GM12875 (cell line): ENCODE results near the gene FBXL19.

Source experiments
- H3K4me3 ChIP-seq: one replicate; pipeline ENCODE4 v1.5.1; 2011; ENCODE audit warnings: low read depth, low read length, control low read depth
- CTCF ChIP-seq: IDR thresholded peaks from 2 replicates; pipeline ENCODE4 v1.5.1; 2011; ENCODE audit warnings: low read depth, mild to moderate bottlenecking, control low read depth, inconsistent platforms, low read length, moderate library complexity, borderline replicate concordance; ENCODE audit not compliant: insufficient read depth

Gene FBXL19

GRCh38 chr16:30942426-30942806 lies 19.0 kb downstream of the FBXL19 start:
- no peak for TF ChIP-seq CTCF
- no peak overlapping the region for H3K4me3 ChIP-seq

- H3K4me3 ChIP-seq, result no peak overlapping the region
- no peak for TF ChIP-seq CTCF
Measured at GRCh38 chr16:30944352-30944751, 21.0 kb downstream of the FBXL19 start.

DNA sequence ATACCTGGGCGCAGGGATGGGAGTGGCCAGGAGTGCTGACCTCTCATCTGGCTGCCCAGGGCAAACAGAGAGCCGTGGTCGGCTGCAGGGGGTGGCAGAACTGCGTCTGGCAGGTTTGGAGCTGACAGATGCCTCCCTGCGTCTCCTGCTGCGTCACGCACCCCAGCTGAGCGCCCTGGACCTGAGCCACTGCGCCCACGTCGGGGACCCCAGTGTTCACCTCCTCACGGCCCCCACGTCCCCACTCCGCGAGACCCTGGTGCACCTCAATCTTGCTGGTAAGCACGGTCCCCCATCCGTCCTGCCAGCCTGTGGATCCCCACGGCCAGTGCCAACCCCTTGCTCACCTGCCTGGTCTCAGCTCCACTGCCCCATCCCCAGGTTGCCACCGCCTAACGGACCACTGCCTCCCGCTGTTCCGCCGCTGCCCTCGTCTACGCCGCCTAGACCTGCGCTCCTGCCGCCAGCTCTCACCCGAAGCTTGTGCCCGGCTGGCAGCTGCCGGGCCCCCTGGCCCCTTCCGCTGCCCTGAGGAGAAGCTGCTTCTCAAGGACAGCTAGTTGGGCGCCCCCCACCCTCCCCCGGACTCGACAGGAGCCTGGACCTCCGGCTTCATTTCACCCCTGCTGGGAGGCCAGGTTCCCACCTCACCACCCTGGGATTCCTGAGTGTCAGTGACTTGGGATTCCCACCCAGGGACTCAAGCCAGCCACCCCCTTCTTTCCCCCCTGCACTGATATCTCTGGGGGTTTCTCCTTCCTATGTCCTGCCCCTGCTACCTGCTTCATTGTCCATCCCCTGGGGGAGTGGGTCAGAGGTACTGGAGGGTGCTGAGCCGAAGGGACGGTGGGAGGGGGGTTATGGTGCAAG lies 23.5 kb downstream of the FBXL19 start:
- TF ChIP-seq CTCF, result no peak
- H3K4me3 ChIP-seq, result no peak overlapping the region

- TF ChIP-seq CTCF, result no peak
Measured at GRCh38 chr16:30947541-30947858, 24.1 kb downstream of the FBXL19 start.

DNA sequence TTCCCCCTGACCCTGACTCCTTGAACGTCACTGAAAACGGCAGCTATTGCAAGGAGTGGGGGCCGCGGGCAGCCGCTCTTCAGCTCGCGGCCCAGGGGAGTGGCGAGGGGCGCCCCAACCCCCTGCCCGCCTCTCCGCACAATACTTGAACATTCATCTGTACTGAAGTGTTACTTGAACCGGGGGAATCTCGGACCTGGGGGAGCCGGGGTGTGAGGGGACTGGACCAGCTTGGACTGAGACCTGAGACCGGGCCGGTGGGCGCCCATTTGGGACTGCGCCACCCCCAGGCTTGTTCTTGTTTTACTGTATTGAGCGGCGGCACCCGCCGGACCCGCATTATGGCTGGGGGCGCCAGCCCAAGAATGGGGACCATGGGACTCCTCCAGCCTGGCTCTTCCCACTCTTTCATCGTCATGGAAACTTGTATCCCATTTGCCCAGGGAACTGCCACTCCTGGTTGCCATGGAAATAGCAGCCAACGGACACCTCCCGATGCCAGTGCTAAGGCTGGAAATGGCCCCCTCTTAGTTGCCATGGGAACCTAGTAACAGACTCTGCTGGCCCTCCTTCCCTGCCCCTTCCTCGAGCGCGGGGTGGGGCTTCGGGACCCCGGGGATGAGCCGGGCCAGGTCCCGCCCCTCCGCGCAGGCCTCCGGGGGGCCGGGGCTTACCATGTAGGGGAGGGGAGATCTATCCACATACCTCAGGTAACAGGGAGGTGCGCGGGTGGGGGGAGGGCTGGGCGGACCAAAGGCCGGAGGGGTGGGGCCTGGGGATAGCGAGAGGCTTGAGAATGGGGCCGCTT lies 24.7 kb downstream of the FBXL19 start:
- H3K4me3 ChIP-seq, result peak overlapping the region; percentile 86
- TF ChIP-seq CTCF, result no peak

More at GRCh38 chr16:30947541-30947858, 24.1 kb downstream of the FBXL19 start:
- no peak overlapping the region for H3K4me3 ChIP-seq

DNA sequence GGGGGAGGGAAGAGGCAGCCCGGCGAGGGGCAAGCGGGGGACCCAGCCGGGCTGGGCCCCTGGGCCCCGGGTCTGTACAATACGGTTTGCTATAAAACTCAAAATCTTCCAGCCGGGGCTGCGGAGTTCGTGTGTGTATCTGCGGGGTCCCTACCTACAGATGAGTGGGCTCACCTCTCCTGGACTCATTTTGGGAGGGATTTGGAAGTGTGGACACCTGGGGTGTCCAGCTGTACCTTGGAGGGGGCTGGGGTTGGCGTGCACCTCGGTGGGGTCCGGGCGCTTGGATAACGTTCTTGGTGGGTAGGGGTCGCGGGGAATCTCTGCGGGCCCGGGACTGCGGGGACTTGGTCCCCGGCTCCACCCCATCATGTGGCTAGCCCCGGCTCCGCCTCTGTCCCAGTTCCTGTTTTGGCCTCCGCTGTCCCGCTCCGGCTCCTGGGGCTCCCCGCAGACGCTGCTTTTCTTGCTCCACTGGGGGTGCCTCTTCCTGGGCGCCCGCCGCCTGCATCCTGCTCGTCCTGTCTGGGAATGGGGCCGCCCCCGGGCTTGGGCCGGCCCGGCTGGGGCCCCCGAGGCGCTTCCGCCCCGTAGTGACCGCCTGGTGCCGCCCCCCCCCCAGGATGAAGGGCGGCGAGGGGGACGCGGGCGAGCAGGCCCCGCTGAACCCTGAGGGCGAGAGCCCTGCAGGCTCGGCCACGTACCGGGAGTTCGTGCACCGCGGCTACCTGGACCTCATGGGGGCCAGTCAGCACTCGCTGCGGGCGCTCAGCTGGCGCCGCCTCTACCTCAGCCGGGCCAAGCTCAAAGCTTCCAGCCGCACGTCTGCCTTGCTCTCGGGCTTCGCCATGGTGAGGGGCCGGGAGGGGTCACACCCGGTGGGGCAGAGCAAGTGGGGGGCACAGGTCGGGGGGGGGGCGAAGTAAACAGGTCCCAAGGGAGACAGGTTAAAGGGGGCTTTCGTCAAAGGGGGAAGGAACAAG lies 25.6 kb downstream of the FBXL19 start, which contains the start of gene ORAI3:
ORAI3 (plus strand) TSS at position 402 of the 983 bp plus-strand sequence; CDS start at position 624, 222 bp downstream.
- no peak for TF ChIP-seq CTCF

More for the DNA sequence above, 25.6 kb downstream of the FBXL19 start, which contains the start of gene ORAI3:
- H3K4me3 ChIP-seq, result peak within 1 kb of the TSS; percentile 86
